Inflammatory macrophage (primary cell): ENCODE results near the gene MCRIP1.

Experiments used
- DNase-seq, 2 donors: peaks; one replicate each; pipeline ENCODE4 v3.0.0-alpha.2; 2020 to 2022
- total RNA-seq, 18 experiments: gene quantifications; one replicate each; lab custom pipeline; 2026; ENCODE audit warnings: mixed read lengths in 6 of 18, inconsistent platforms in 2 of 18; lab: John Stamatoyannopoulos, UW

Gene MCRIP1, protein sequence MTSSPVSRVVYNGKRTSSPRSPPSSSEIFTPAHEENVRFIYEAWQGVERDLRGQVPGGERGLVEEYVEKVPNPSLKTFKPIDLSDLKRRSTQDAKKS
- total RNA-seq = 16.0 to 48.9 (median 30.6) reads per million in 18 experiments

DNA sequence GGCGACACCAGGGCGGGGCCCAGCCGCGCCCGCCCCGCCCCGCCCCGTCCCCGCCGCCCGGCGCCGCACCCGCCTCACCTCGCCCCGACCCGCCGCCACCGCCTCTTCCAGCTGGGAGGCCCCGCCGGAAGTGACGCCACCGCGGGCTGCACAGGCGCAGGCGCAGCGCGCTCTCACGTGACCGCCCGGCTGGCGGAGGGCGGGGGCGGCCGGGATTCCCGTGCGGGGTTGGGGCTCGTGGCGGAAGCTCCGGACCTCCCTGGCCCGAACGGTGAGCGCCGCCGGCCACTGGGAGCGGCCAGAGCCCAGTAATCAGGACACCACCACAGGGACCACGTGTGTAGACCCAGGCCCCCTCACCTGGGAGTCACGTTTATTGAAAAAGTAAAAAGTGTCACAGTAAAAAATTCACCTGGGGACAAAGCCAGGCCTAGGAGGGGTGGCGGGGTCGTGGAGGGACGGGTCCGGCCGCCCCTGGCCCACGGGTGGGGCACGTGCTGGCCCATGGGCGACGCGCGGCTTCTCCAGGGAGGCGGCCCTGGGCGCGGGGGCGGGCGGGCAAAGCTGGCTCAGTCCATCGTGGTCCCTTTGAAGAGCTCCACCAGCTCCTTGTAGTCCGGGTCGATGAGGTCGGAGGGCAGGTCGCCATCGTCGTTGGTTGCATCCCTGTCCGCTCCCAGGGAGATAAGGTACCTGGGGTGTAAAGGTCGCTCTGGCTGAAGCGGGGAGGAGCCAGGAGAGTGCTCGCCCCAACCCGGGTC, at the start of gene MCRIP1:
TSS of gene MCRIP1 (minus strand) at position 132 of the 761 bp plus-strand sequence. CDS start 8,785 bp downstream, outside the sequence.
- DNase-seq = peak; percentile 96 to 97

- DNase-seq = no peak
Observed at GRCh38 chr17:81879121-81879520, 46.0 kb upstream of the MCRIP1 start.

DNA sequence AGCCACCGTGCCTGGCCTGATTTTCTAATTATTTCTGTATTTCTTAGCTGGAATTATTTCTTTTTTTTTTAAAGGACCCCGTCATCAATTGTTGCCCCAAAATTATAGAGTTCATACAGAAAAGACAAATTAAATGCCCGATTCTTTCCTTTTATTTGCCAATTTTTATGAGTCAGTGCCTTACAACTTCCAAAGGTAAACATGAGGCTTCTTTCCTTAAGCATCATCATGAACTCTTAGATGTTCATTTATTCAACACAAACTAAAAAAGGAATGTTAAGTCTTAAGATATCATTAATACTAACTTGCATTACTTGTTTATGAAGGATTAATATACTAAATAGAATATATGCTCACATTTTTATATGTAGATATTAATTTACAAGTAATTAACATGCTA, 45.2 kb upstream of the MCRIP1 start:
- no peak for DNase-seq

- DNase-seq = no peak
Observed at GRCh38 chr17:81877569-81877968, 44.5 kb upstream of the MCRIP1 start.

- DNase-seq = peak; percentile 95 to 97
Observed at GRCh38 chr17:81871387-81872230, 38.5 kb upstream of the MCRIP1 start.

GRCh38 chr17:81870981-81871386, 37.9 kb upstream of the MCRIP1 start, which contains the start of gene ARHGDIA:
ARHGDIA (minus strand) TSS chr17:81871337; CDS start chr17:81869930, 1,407 bp downstream.
- DNase-seq = no peak

GRCh38 chr17:81870131-81870980, 37.3 kb upstream of the MCRIP1 start:
- DNase-seq = peak; percentile 54 to 72

DNA sequence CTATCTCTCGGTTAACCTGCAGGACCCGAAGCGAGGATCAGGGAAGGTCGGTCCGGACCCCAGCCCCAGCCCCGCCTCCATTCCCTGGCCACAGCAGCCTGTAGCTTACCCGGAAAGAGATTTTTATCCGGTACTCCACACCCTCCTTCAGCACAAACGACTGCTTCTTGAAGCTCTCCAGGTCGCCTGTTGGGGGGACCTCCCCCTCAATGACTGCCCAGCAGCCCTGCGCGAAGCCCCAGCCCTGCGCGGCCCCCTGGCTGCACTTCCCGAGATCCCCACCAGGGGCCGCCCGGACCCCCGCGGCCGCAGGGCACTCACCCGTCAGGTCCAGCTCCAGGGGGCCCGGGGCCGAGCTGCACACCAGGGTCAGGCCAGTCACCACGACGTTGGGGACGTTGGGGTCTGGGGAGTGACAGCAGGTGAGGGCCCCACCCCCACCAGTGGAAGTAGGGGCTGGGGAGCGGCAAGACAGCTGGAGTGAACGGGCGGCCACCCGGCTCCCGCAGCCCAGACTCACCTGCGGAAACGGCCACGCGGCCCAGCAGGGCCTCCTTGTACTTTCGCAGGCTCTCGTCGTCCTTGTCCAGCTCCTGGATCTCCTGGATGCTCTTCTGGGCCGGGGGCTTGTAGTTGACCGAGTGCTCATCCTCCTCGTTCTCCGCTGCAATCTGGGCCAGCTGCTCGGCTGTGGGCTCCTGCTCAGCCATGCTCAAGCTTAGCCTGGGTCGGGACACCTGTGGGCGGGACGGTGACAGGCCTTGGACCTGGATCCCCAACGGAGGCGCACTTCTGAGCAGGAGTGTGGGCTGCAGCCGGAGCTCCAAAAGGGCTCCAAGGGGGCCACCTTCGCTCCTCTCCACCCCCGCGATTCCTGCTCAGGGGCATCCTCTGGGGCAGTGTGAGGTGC, 36.4 kb upstream of the MCRIP1 start:
- DNase-seq = peak in 1 of 2 donors; percentile 11

DNA sequence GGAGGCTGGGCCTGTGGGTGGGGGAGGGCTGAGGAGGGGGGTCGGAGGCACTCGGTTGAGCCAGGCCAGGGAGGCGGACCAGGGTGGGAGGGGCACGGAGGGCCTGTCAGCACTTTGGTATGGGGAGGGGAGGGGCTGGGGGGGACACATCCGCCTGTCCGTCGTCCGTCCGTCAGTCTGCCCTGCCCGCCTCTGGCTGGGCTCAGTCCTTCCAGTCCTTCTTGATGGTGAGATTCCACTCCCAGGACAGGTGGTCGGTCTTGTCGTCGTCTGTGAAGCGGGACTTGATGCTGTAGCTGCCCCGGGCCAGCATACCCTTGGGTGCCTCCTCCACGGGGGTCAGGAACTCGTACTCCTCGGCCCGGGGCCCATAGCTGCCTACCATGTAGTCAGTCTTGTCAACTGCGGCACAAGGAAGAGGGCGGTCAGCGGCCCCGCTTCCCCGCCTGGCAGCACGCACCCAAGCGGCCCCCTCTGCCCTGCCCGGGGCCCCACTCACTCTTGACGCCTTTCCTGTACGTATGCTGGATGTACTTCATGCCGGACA, 35.7 kb upstream of the MCRIP1 start:
- no peak for DNase-seq

GRCh38 chr17:81867991-81868673, 35.0 kb upstream of the MCRIP1 start:
- no peak for DNase-seq

DNA sequence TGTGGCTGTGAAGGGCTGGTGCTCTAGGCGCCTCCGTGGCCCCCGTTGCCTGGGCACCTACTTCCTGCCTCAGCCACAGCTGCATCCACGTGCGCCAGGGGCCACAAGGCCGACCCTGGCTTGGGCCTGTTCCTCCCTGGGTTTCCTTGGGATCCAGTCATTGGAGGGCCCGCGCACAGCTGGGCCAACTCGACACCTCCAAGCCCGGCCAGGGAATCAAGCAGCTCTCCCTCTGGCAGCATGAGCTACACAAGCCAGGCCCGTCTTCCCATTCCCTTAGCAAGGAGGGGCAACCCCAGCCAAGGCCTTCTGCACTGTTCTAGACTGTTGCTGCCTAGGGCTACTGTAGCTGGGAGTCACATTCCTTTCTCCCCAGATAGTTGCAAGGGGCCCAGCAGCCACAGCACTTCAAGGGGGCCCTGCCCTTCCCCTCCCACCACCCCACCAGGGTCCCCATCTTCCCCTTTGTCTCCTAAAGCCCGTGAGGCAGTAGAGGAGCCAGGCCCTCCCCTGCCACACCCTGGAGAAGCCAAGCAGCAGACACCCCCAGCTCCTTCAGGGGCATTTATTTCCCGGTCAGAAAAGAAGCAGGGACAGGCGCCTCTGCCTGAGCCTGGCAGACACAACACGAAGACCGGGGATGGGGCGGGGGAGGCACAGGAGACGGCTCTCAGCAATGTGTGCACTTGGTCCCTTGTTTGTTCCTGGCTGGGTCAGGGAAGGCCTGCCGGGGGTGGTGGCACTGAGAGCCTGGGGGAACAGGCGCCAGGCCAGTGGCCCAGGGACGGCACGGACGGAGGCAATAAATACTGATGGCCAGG, 34.3 kb upstream of the MCRIP1 start:
- peak in 1 of 2 donors; percentile 14 for DNase-seq

- DNase-seq = peak in 1 of 2 donors; percentile 8
Observed at GRCh38 chr17:81866440-81867169, 33.5 kb upstream of the MCRIP1 start.

- DNase-seq = no peak
Observed at GRCh38 chr17:81865733-81866439, 32.8 kb upstream of the MCRIP1 start.

DNA sequence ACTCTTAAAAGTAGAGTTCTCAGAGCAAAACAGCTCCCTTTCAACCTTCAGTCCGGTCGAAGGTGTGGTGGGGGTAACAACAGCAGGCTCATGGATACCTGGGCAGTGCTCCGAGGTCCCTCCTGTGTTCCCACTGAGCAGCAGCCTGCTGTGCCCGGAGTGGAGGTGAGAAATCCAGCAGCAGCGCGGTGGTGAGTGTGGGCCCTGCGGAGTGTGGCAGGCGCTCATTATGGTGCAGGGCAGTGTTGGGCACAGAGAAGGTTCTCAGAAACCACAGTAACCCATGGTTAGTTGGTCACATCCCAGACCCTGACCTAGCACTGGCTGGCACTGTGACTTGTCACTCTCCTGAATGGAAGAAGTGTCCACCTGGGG, 32.3 kb upstream of the MCRIP1 start:
- DNase-seq = no peak

DNA sequence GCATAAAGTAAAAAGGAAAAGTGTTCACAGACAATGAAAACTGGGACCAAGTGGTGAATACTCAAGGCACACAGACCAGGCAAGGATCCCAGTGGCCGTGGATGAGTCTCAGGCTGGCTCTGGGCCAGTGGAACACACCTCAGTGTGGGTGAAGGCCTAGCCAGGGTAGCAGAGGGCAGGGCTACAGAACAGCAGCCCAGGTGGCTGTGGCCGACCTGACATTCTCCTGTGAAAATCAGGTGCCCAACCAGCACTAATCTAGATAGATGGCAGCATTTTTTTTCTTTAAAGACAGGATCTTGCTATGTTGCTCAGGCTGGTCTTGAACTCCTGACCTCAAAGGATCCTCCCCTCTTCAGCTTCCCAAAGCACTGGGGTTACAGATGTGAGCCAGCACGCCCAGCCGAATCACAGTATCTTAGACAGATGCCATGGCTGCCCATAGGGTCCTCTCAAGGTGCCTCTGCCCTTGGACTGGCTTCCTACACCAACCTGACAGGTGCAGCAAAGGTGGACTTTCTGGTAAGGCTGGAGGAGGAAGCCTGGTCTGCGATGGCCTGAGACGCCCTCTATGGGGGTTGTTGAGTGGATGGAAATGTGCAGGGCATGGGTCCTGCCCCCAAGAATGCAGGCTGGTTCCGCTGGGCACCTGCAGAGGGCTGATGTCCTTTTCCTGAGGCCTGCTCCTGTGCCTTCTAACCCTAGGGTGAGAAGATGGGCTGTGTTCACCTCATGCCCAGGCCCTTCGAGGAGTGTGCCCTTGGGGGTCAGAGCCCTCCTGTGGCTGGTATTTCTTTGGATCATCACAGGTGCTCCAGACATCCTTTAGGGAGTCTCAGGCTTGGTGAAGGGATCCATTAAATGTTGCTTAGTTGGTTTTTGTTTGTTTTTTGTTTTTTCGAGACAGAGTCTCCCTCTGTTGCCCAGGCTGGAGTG, 31.0 kb upstream of the MCRIP1 start:
- no peak for DNase-seq

DNA sequence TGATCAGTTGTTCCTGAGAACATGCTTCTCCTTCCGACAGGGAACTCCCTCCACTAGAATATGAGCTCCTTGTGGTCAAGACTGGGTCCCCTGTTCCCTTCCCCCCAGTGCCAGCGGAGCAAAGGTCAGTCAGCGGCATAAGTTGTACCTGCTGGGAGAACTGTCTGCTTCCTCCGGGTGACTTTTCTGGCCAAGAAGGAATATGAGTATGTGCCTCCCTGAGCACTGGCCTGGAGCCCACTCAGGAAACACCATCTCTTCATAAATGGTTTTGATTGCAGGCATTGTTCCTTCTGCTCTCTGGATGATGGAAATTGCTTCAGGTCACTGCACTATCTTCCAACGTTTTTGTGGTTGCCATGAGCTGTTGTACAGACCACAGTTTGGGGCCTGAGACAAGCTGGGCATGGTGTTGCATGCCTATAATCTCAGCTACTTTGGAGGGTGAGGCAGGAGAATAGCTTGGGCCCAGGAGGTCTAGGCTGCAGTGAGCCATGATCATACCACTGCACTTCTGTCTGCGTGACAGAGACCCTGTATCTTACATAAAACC, 30.1 kb upstream of the MCRIP1 start:
- no peak for DNase-seq
